GM13977 (cell line): Measurements from ENCODE around the gene RPP30.

ENCODE experiments used
- DNase-seq: peaks from one replicate; pipeline ENCODE4 v3.0.0; 2012; ENCODE audit warnings: low spot score
- CTCF ChIP-seq: IDR thresholded peaks from 2 replicates; pipeline ENCODE4 v1.5.1; 2012; ENCODE audit warnings: mild to moderate bottlenecking, control low read depth; ENCODE audit not compliant: insufficient read depth; ENCODE audit errors: extremely low read depth, missing control alignments
- in situ Hi-C: fragments of 300-500 bp; cut with MboI; formaldehyde crosslinking; loops from one replicate; pipeline ENCODE4 v1.12.0; 2022; ENCODE audit warnings: low sequenced_read_pairs, low pct_unique_long_range_greater_than_20kb, mixed read lengths, inconsistent platforms; ENCODE audit not compliant: unreplicated experiment

The RPP30 gene

GRCh38 chr10:90927293-90927692 lies 55.5 kb downstream of the RPP30 start:
- no peak for DNase-seq
- TF ChIP-seq CTCF, result no peak
- in situ Hi-C loops, result no loop called here

GRCh38 chr10:90929179-90929578 lies 57.4 kb downstream of the RPP30 start:
- TF ChIP-seq CTCF, result no peak
- in situ Hi-C loops, result no loop called here
- no peak for DNase-seq

GRCh38 chr10:90930070-90930837 lies 58.5 kb downstream of the RPP30 start:
- DNase-seq, result no peak
- no peak for TF ChIP-seq CTCF
- in situ Hi-C loops, result no loop called here

GRCh38 chr10:90930971-90931871 lies 59.4 kb downstream of the RPP30 start:
- in situ Hi-C loops, result no loop called here
- TF ChIP-seq CTCF, result no peak
- no peak for DNase-seq

- in situ Hi-C loops, result no loop called here
- DNase-seq, result no peak
- no peak for TF ChIP-seq CTCF
Observed at GRCh38 chr10:90935581-90936275, 64.0 kb downstream of the RPP30 start.

- DNase-seq, result no peak
- in situ Hi-C loops, result no loop called here
- no peak for TF ChIP-seq CTCF
Observed at GRCh38 chr10:90936276-90936659, 64.5 kb downstream of the RPP30 start.
